ENCODE results near the gene MELTF. TPM values are rescaled to one million over a fixed set of nuclear protein-coding genes. Genes with fewer than 3 reads are reported as not detected.

MELTF gene
- total and polyA plus RNA-seq, 9 of the 15 experiments (the other 6 are each of a cell fraction or from before 2014, with no cell fraction given) = 0.35 to 10.5 (median 4.5) TPM

- intact Hi-C loops (cut with micrococcal nuclease) = no loop called here
- Histone ChIP-seq H3K4me3 (no peak overlapping the region), H3K4me1 (replicated peaks in 1 of 2; ENCODE audit: control insufficient read depth in 2 of 2, insufficient read depth in 2 of 2, low read length in 2 of 2) (peaks cover 3 to 61% of the 10 kb centered on the region in 2 experiments; a peak in 3 of 5 replicates), H3K36me3 (ENCODE audit: control insufficient read depth, insufficient read depth, low read length) (no peaks in the 10 kb centered on the region), H3K9me3 (replicated peaks; ENCODE audit: control insufficient read depth, insufficient read depth, low read depth, low read length) (no peaks in the 10 kb centered on the region), H4K20me1 (replicated peaks; ENCODE audit: control insufficient read depth, insufficient read depth, low read length) (no peaks in the 10 kb centered on the region), H3K79me2 (ENCODE audit: control insufficient read depth, insufficient read depth, low read length) (no peaks in the 10 kb centered on the region), H3K4me2 (ENCODE audit: insufficient read depth, low read length) (no peak overlapping the region), H3K9me1 (ENCODE audit: control insufficient read depth, insufficient read depth, low read length) (no peaks in the 10 kb centered on the region), H3K27me3 (ENCODE audit: control insufficient read depth in 2 of 2, insufficient read depth in 2 of 2, low read length in 2 of 2) (no peaks in the 10 kb centered on the region), H3K9ac (ENCODE audit: insufficient read depth in 1 of 2, low read depth in 2 of 2, low read length in 2 of 2) (no peak overlapping the region), H2AFZ (ENCODE audit: low read depth, low read length) (no peak overlapping the region), H3K27ac (ENCODE audit: extremely low read depth, low read depth, low read length) (no peak overlapping the region)
- 0 out of 2 replicates have a peak, but pooled peaks have one; percentile 17 for TF ChIP-seq POLR2G (IDR thresholded peaks at IDR 0.05; ENCODE audit: low read depth, low read length)
- no peak for TF ChIP-seq GABPB2 (CRISPR knock-in tag; conservative IDR thresholded peaks at IDR 0.05)
- no peak for TF ChIP-seq TSHZ1 (CRISPR knock-in tag; IDR thresholded peaks at IDR 0.05)
- TF ChIP-seq PHF20 (IDR thresholded peaks at IDR 0.05; ENCODE audit: partially characterized antibody) = no peak
- TF ChIP-seq ZNF644 (tag; IDR thresholded peaks at IDR 0.05; ENCODE audit: low read depth) = no peak
- ChIA-PET CTCF (ENCODE audit: low intra/inter-chr PET ratio) (no interaction called here), POLR2A (interaction anchor here (0.8 to 1.2 kb wide), 3 partner anchors 12 to 23 kb away, joined by 3 to 6 read pairs (median 3); partner anchors contain the start of gene MELTF)
- no peak for DNase-seq (ENCODE audit: extremely low read depth in 1 of 4, low spot score in 3 of 4)
- BruUV-seq (replicated peaks) = no TSS peak
- ATAC-seq = no peak
- 73% methylated on average over 9 of the region's 11 CpGs for WGBS (ENCODE audit: insufficient coverage, low coverage, missing lambda C conversion rate)
- in situ Hi-C loops (cut with MboI) = no loop called here
- no peak for FAIRE-seq
Observed at GRCh38 chr3:197006446-197006845, 23.2 kb downstream of the MELTF start.

Data from K562 (cell line).